A549 (cell line): ENCODE data around the gene CYP1B1. TPM values are rescaled to one million over a fixed set of nuclear protein-coding genes. Genes with fewer than 3 reads are reported as not detected.

Experiments used
- ATAC-seq, 2 experiments: fragments of 200-7000 bp in 1 of 2; fragments of >200 bp in 1 of 2; cut with Nextera tagmentation in 1 of 2; cut with Tn5 transposase in 1 of 2; 3 replicates each; pipeline versions ENCODE4 v1.8.0 to v1.9.1; 2018 to 2020; ENCODE audit warnings: mild to moderate bottlenecking in 1 of 2, moderate library complexity in 1 of 2
- CTCF ChIA-PET: fragments of 300-600 bp; sonication (Branson Sonifier 250); formaldehyde crosslinking; extraction: SDS; loops from one replicate; lab custom pipeline; 2021; ENCODE audit warnings: antibody characterized with exemption, inconsistent platforms; lab: Yijun Ruan, JAX
- POLR2A ChIA-PET: fragments of 350-600 bp; formaldehyde crosslinking; extraction: SDS; loops from one replicate; lab custom pipeline; 2021; ENCODE audit warnings: antibody characterized with exemption, inconsistent platforms; lab: Yijun Ruan, JAX
- DNase-seq, 2 experiments: peaks; one replicate each; pipeline versions ENCODE4 v3.0.0 to v3.0.0-alpha.2; 2011 to 2016; ENCODE audit warnings: low read depth in 1 of 2, low spot score in 1 of 2
- FAIRE-seq: peaks from 2 replicates; lab custom pipeline; 2011; peaks lifted over from hg19 to GRCh38; lab: Jason Lieb, UNC
- H3K27ac ChIP-seq, 2 experiments: fragments of >200 bp; sonication (Bioruptor Twin); formaldehyde crosslinking; 3 replicates each; pipeline ENCODE4 v1.5.1; 2016 to 2017
- H3K4me1 ChIP-seq: fragments of >200 bp; sonication (Bioruptor Twin); formaldehyde crosslinking; 3 replicates; pipeline ENCODE4 v1.6.1; 2016
- H3K4me2 ChIP-seq: fragments of >200 bp; sonication (Bioruptor Twin); formaldehyde crosslinking; 3 replicates; pipeline ENCODE4 v1.6.1; 2016
- H3K4me3 ChIP-seq: fragments of >200 bp; sonication (Bioruptor Twin); formaldehyde crosslinking; 3 replicates; pipeline ENCODE4 v1.5.1; 2016
- H3K9me3 ChIP-seq: fragments of >200 bp; sonication (Bioruptor Twin); formaldehyde crosslinking; 3 replicates; pipeline ENCODE4 v1.6.1; 2016
- CBX8 ChIP-seq: fragments of 200-600 bp; sonication (generic); IDR thresholded peaks from 2 replicates; pipeline ENCODE4 v1.6.1; 2016
- CEBPB ChIP-seq, 2 experiments: fragments of >200 bp in 1 of 2; sonication (Bioruptor Twin) in 1 of 2; formaldehyde crosslinking in 1 of 2; IDR thresholded peaks; 2 replicates each; pipeline ENCODE4 v1.6.1; 2012 to 2016
- CHD4 ChIP-seq: fragments of 200-600 bp; sonication (generic); IDR thresholded peaks from 2 replicates; pipeline ENCODE4 v1.6.1; 2016; ENCODE audit warnings: antibody characterized with exemption, mild to moderate bottlenecking, borderline replicate concordance
- E2F6 ChIP-seq: IDR thresholded peaks from 2 replicates; pipeline ENCODE4 v1.6.1; 2012; ENCODE audit warnings: low read depth, borderline replicate concordance
- ELK1 ChIP-seq: fragments of 150-350 bp; IDR thresholded peaks from 2 replicates; pipeline ENCODE4 v1.6.1; 2014; ENCODE audit warnings: low read depth, mild to moderate bottlenecking, low read length
- EP300 ChIP-seq, 2 experiments: fragments of >200 bp; sonication (Bioruptor Twin); formaldehyde crosslinking; IDR thresholded peaks; 2 replicates in 1 of 2; 3 replicates in 1 of 2; pipeline ENCODE4 v1.6.1; 2016 to 2017
- FOSL2 ChIP-seq, 2 experiments: fragments of 450-650 bp in 1 of 2; fragments of >200 bp in 1 of 2; sonication (Bioruptor Twin) in 1 of 2; formaldehyde crosslinking; IDR thresholded peaks; 2 replicates each; pipeline versions ENCODE4 v1.5.0 to v1.6.1; 2016 to 2020; ENCODE audit warnings: mild to moderate bottlenecking in 1 of 2, moderate library complexity in 1 of 2
- FOXS1 ChIP-seq: fragments of 250-450 bp; sonication (Bioruptor Pico); IDR thresholded peaks from 2 replicates; pipeline ENCODE4 v1.5.0; 2020; ENCODE audit warnings: mild to moderate bottlenecking, moderate library complexity
- HOXA7 ChIP-seq: fragments of 250-450 bp; sonication (Bioruptor Pico); IDR thresholded peaks from 2 replicates; pipeline ENCODE4 v1.5.0; 2020; ENCODE audit warnings: mild to moderate bottlenecking, moderate library complexity
- HOXB13 ChIP-seq: fragments of 250-450 bp; sonication (Bioruptor Pico); IDR thresholded peaks from 2 replicates; pipeline ENCODE4 v1.5.0; 2020; ENCODE audit warnings: low read depth, mild to moderate bottlenecking, moderate library complexity
- JUNB ChIP-seq: fragments of >200 bp; sonication (Bioruptor Twin); formaldehyde crosslinking; IDR thresholded peaks from 2 replicates; pipeline ENCODE4 v1.6.1; 2016
- KDM5A ChIP-seq: fragments of 200-600 bp; sonication (generic); IDR thresholded peaks from 2 replicates; pipeline ENCODE4 v1.6.1; 2016; ENCODE audit warnings: antibody characterized with exemption, mild to moderate bottlenecking
- MYC ChIP-seq: IDR thresholded peaks from 2 replicates; pipeline ENCODE4 v1.6.1; 2012; ENCODE audit warnings: mild to moderate bottlenecking, inconsistent platforms, low read length, improper control_type of control experiment, borderline replicate concordance
- NR3C1 ChIP-seq: fragments of >200 bp; sonication (Bioruptor Twin); formaldehyde crosslinking; IDR thresholded peaks from 3 replicates; pipeline ENCODE4 v1.6.1; 2017
- PBX3 ChIP-seq: IDR thresholded peaks from 2 replicates; pipeline ENCODE4 v1.6.1; 2012
- POLR2A ChIP-seq: IDR thresholded peaks from 2 replicates; pipeline ENCODE4 v1.6.1; 2012; ENCODE audit warnings: mild to moderate bottlenecking, low read length
- RCOR1 ChIP-seq: fragments of 150-350 bp; IDR thresholded peaks from 2 replicates; pipeline ENCODE4 v1.6.1; 2014; ENCODE audit warnings: antibody characterized with exemption, low read length, low read depth
- ZC3H11A ChIP-seq: fragments of 450-650 bp; IDR thresholded peaks from 2 replicates; pipeline ENCODE4 v1.6.1; 2014; ENCODE audit warnings: antibody characterized with exemption, mild to moderate bottlenecking
- WGBS: methylation state at CpG from one replicate; pipeline ENCODE4 v1.1.6; 2017; ENCODE audit errors: missing lambda C conversion rate; 5-methylcytosine and 5-hydroxymethylcytosine counted together
- polyA plus RNA-seq, 4 experiments: library from polyadenylated mRNA; depleted of rRNA in 3 of 4; stranded (reverse); fragments of >200 nt; fragmentation: RNase III in 1 of 4; extraction: RNeasy Plus Mini Kit Qiagen cat#74134 plus additional on column Dnase treatment in 1 of 4; gene quantifications; 2 replicates in 3 of 4; 3 replicates in 1 of 4; pipeline ENCODE4 v1.2.3, GENCODE V29; 2011 to 2017
- TF ChIP-seq, protein P1 (sequence below): fragments of >200 bp; sonication (Bioruptor Twin); formaldehyde crosslinking; IDR thresholded peaks from 3 replicates; pipeline ENCODE4 v1.5.1; 2016
- TF ChIP-seq, protein P2 (sequence below): fragments of >200 bp; sonication (Bioruptor Twin); formaldehyde crosslinking; IDR thresholded peaks from 3 replicates; pipeline ENCODE4 v1.6.1; 2016

CYP1B1 gene
- polyA plus RNA-seq, 2 of the 4 experiments (the other 2 are of a cell fraction): 5.3 to 13.2 TPM

DNA sequence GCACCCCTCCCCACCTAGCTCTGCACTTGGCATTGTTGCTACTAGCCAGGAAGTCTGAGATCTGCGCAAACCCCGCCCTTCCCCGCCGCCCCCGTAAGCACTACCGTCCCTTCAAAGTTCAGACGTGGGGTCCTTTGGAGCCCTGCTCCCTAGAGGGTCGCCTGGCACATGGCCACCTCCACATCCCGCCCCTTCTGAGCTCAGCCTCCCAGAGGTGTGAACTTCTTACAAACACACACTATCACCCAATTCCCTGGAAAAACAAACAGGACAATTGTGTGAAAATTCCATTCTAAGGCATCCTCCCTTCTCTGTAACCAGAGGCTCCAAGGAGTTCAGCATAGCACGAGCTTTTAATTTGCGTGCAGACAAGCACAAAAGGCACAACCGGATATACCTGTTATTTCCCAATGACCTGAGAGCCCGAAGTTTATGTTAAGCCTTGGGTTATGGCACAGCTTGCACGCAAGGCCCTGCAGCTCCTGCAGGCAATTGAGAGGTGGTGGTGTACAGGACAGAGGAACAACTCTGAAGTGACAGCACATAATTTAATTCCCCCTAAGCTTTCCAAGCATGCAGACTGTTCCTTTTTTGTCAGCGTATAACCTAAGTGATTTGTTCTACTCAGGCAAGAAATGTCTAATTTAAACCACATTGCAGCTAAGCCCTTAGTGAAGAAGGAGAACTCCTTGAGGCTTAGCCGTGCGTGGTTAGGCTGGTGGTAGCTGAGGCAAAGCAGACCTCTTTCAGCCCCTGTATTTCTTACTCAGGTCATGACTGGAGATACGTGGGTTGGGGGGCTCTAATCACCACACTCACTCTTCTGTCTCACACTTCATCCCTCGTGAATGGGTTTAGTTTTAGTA is 20.3 kb upstream of the CYP1B1 start:
- POLR2A ChIA-PET: interaction anchor here (0.7 to 1.7 kb wide), 3 partner anchors 13 to 171 kb away, joined by 3 to 6 read pairs (median 5); partner anchors contain the start of genes CYP1B1 and RMDN2
- Histone ChIP-seq H3K4me1 (peaks cover 52% of the 10 kb centered on the region), H3K4me2 (peak overlapping the region; percentile 42), H3K4me3 (no peak overlapping the region), H3K9me3 (no peaks in the 10 kb centered on the region), H3K27ac (peak overlapping the region; percentile 34; a peak in 5 of 6 replicates)
- CTCF ChIA-PET: interaction anchor here (0.8 to 6.9 kb wide), 3 partner anchors 8 to 19 kb away, joined by 3 to 40 read pairs (median 4); partner anchors contain the start of gene CYP1B1
- no peak for FAIRE-seq
- 42% methylated on average over 19 of the region's 19 CpGs for WGBS
- TF ChIP-seq, protein P1, sequence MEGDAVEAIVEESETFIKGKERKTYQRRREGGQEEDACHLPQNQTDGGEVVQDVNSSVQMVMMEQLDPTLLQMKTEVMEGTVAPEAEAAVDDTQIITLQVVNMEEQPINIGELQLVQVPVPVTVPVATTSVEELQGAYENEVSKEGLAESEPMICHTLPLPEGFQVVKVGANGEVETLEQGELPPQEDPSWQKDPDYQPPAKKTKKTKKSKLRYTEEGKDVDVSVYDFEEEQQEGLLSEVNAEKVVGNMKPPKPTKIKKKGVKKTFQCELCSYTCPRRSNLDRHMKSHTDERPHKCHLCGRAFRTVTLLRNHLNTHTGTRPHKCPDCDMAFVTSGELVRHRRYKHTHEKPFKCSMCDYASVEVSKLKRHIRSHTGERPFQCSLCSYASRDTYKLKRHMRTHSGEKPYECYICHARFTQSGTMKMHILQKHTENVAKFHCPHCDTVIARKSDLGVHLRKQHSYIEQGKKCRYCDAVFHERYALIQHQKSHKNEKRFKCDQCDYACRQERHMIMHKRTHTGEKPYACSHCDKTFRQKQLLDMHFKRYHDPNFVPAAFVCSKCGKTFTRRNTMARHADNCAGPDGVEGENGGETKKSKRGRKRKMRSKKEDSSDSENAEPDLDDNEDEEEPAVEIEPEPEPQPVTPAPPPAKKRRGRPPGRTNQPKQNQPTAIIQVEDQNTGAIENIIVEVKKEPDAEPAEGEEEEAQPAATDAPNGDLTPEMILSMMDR: no peak
- peak in 1 of 2 experiments; percentile 55; a peak in 1 of 4 replicates for TF ChIP-seq CEBPB (IDR thresholded peaks at IDR 0.05)
- peak; percentile 40 to 67; a peak in 5 of 6 replicates for ATAC-seq
- DNase-seq: peak in 1 of 2 experiments; percentile 66

- Histone ChIP-seq H3K27ac (peak overlapping the region; percentile 19 to 24; a peak in 2 of 6 replicates), H3K4me3 (no peak overlapping the region), H3K4me1 (peaks cover 52% of the 10 kb centered on the region), H3K4me2 (peak overlapping the region; percentile 42), H3K9me3 (no peaks in the 10 kb centered on the region)
- no peak for FAIRE-seq
- ChIA-PET CTCF (interaction anchor here (0.7 to 6.9 kb wide), 6 partner anchors 9 to 157 kb away, joined by 3 to 40 read pairs (median 4); partner anchors contain the start of gene CYP1B1), POLR2A (interaction anchor here (1.3 to 1.7 kb wide), 2 partner anchors 14 to 19 kb away, joined by 5 to 6 read pairs; partner anchors contain the start of gene CYP1B1)
- 82% methylated on average over 11 of the region's 11 CpGs for WGBS
- TF ChIP-seq, protein P2, sequence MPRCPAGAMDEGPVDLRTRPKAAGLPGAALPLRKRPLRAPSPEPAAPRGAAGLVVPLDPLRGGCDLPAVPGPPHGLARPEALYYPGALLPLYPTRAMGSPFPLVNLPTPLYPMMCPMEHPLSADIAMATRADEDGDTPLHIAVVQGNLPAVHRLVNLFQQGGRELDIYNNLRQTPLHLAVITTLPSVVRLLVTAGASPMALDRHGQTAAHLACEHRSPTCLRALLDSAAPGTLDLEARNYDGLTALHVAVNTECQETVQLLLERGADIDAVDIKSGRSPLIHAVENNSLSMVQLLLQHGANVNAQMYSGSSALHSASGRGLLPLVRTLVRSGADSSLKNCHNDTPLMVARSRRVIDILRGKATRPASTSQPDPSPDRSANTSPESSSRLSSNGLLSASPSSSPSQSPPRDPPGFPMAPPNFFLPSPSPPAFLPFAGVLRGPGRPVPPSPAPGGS: no peak
- TF ChIP-seq POLR2A (no peak), CHD4 (no peak), E2F6 (peak; percentile 25; the same call in 1 of the 2 replicates), ZC3H11A (no peak), NR3C1 (no peak)
- no peak for DNase-seq
- ATAC-seq: no peak
Observed at GRCh38 chr2:38095079-38095995, 19.4 kb upstream of the CYP1B1 start.

GRCh38 chr2:38093527-38094165 is 17.7 kb upstream of the CYP1B1 start:
- no peak for DNase-seq
- POLR2A ChIA-PET: no interaction called here
- H3K27ac ChIP-seq: peak overlapping the region; percentile 53 to 75; a peak in 4 of 6 replicates
- TF ChIP-seq PBX3 (no peak), ELK1 (no peak), MYC (no peak), RCOR1 (no peak), HOXA7 (CRISPR knock-in tag) (no peak), POLR2A (no peak), KDM5A (no peak), JUNB (no peak), EP300 (IDR thresholded peaks at IDR 0.05) (no peak), FOXS1 (no peak), CBX8 (no peak), HOXB13 (CRISPR knock-in tag) (no peak), FOSL2 (IDR thresholded peaks at IDR 0.05) (no peak), FOSL2 (CRISPR knock-in tag; IDR thresholded peaks at IDR 0.05) (no peak)
- ATAC-seq: no peak
- FAIRE-seq: no peak
- WGBS: 79% methylated on average over 1 of the region's 1 CpG
- no peak overlapping the region for H3K4me2 ChIP-seq
- CTCF ChIA-PET: interaction anchor here (0.7 to 6.9 kb wide), 5 partner anchors 10 to 32 kb away, joined by 3 to 40 read pairs (median 4); partner anchors contain the start of gene CYP1B1
- no peak overlapping the region for H3K4me3 ChIP-seq
- peaks cover 47% of the 10 kb centered on the region for H3K4me1 ChIP-seq
- H3K9me3 ChIP-seq: no peaks in the 10 kb centered on the region
